Mammary epithelial cell (primary cell): ENCODE measurements around the gene DYSF.

ENCODE experiments used
- EZH2 ChIP-seq: IDR thresholded peaks from 2 replicates; pipeline ENCODE4 v1.6.1; 2012; ENCODE audit warnings: low read length, inconsistent platforms, borderline replicate concordance
- TF ChIP-seq, protein P1 (sequence below), 2 donors: IDR thresholded peaks in 1 of 2; conservative IDR thresholded peaks in 1 of 2; 2 replicates each; pipeline ENCODE4 v1.5.1; 2011 to 2012; ENCODE audit warnings: inconsistent platforms in 2 of 2, low read length in 2 of 2, mild to moderate bottlenecking in 2 of 2, control low read depth in 1 of 2, low read depth in 1 of 2; ENCODE audit not compliant: insufficient read depth in 1 of 2; ENCODE audit errors: extremely low read depth in 1 of 2

DNA sequence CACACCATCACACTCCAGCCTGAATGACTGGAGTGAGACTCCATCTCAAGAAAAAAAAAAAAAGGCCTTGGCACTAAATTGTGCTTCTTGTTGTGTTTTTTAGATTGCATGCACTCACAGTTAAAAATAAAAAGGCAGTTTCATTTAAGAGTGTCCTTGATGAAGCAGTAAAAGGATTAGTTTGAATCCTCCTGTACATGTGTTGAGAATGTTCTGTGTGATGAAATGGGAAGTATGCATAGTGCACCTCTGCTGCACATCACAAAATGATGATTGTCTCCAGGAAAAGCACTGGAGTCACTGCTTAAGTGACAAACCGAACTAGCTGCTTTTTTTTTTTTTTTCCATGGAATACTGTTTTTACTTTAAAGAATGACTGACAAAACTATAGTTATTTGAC is 23.1 kb downstream of the DYSF start:
- TF ChIP-seq, protein P1, sequence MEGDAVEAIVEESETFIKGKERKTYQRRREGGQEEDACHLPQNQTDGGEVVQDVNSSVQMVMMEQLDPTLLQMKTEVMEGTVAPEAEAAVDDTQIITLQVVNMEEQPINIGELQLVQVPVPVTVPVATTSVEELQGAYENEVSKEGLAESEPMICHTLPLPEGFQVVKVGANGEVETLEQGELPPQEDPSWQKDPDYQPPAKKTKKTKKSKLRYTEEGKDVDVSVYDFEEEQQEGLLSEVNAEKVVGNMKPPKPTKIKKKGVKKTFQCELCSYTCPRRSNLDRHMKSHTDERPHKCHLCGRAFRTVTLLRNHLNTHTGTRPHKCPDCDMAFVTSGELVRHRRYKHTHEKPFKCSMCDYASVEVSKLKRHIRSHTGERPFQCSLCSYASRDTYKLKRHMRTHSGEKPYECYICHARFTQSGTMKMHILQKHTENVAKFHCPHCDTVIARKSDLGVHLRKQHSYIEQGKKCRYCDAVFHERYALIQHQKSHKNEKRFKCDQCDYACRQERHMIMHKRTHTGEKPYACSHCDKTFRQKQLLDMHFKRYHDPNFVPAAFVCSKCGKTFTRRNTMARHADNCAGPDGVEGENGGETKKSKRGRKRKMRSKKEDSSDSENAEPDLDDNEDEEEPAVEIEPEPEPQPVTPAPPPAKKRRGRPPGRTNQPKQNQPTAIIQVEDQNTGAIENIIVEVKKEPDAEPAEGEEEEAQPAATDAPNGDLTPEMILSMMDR (conservative IDR thresholded peaks at IDR 0.05 in 1 of 2, IDR thresholded peaks at IDR 0.05 in 1 of 2; ENCODE audit: extremely low read depth in 1 of 2, insufficient read depth in 1 of 2, low read depth in 1 of 2, low read length in 2 of 2), result no peak
- no peak for TF ChIP-seq EZH2
